Activated CD8-positive, alpha-beta memory T cell treated with anti-CD3 and anti-CD28 coated beads, Interleukin-2, amount 10 ng/mL, durations not matched to agents 7 days and 5 days (primary cell): ENCODE measurements around the gene PFN2. TPM values are rescaled to one million over a fixed set of nuclear protein-coding genes. Genes with fewer than 3 reads are reported as not detected.
"Not testable (repeated sequence)": the region's sequence is repeated elsewhere in the genome, so short reads cannot be mapped to it uniquely, and the experiment has no call there.

Experiments used
- ATAC-seq: fragments of 150-1000 bp; cut with Tn5 transposase; one replicate; pipeline ENCODE4 v1.10.0; 2021; ENCODE audit warnings: moderate library complexity
- CTCF ChIA-PET: fragments of 350-600 bp; sonication (Branson Sonifier 250); formaldehyde crosslinking; loops from one replicate; lab custom pipeline; 2021; ENCODE audit warnings: antibody characterized with exemption; lab: Charles Lee
- DNase-seq: peaks from one replicate; pipeline ENCODE4 v3.0.0-alpha.2; 2020
- H3K27ac Mint-ChIP-seq: one replicate; pipeline ENCODE4 v1.8.0; 2021; ENCODE audit warnings: mild to moderate bottlenecking, mixed read lengths
- H3K27me3 Mint-ChIP-seq: one replicate; pipeline ENCODE4 v1.8.0; 2021; ENCODE audit warnings: mixed read lengths
- H3K36me3 Mint-ChIP-seq: one replicate; pipeline ENCODE4 v1.8.0; 2021; ENCODE audit warnings: mild to moderate bottlenecking, mixed read lengths
- H3K4me1 Mint-ChIP-seq: one replicate; pipeline ENCODE4 v1.8.0; 2021; ENCODE audit warnings: mixed read lengths
- H3K4me3 Mint-ChIP-seq: one replicate; pipeline ENCODE4 v1.8.0; 2021; ENCODE audit warnings: mild to moderate bottlenecking, moderate library complexity, mixed read lengths
- H3K9me3 Mint-ChIP-seq: one replicate; pipeline ENCODE4 v1.8.0; 2022; ENCODE audit warnings: low read depth, mixed read lengths
- total RNA-seq, 2 experiments: library from RNA; stranded (reverse); gene quantifications; one replicate each; pipeline ENCODE4 v1.2.3, GENCODE V29; 2021

PFN2 gene
- total RNA-seq, 2 experiments from 2014 or later: 1.0 to 1.1 TPM

DNA sequence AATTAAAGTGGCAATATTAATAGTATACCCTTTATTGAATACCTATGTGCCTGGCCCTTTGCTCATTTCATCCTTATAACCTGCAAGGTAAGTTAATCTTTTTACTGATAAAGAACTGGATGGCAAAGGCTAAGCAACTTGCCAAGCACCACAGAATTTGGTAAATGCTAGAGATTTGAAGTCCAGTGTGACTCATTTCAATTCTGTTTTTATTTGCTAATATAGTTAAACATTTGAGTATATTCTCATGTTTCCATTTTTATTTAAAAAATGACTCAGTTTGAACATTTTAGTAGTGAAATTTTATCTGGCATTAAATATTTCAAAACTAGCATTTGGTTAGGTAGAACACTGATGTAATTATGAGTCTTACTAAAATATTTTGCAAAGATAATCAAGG lies 11.3 kb downstream of the PFN2 start:
- no peak for ATAC-seq
- Mint-ChIP-seq H3K27me3 (no peaks in the 10 kb centered on the region), H3K4me1 (peaks cover 8% of the 10 kb centered on the region), H3K4me3 (no peak overlapping the region), H3K9me3 (no peaks in the 10 kb centered on the region), H3K27ac (no peak overlapping the region), H3K36me3 (no peaks in the 10 kb centered on the region)
- DNase-seq: no peak
- CTCF ChIA-PET: interaction anchor here (1.0 to 1.7 kb wide), 2 partner anchors 145 to 225 kb away, joined by 3 to 4 read pairs; no protein-coding TSS in a partner anchor

DNA sequence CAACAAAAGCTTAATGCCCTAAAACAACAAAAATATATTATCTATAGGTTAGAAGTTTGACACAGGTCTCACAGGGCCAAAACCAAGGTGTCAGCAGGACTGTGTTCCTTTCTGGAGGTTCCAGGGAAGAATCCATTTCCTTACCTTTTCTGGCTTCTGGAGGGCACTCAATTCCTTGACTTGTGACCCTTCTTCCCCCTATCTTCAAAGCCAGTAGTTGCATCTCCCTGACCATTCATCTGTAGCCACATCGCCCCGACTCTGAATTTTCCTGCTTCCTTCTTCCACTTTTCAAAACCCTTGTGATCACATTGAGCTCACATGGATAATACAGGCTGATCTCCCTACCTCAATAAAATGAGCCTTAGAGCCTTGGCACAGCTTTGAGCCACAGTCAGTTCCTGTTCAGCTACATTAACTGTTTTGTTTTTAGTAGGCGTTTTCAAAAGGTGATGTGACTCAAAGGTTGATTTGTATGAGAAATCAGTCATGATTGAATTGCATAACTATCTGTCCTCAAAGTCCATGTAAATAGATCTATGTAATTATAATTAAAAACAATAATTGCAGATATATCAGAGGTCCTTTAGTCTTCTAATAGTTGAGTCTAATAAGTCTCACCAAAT lies 12.4 kb downstream of the PFN2 start:
- DNase-seq: no peak
- Mint-ChIP-seq H3K4me1 (peaks cover 12% of the 10 kb centered on the region), H3K36me3 (no peaks in the 10 kb centered on the region), H3K27me3 (no peaks in the 10 kb centered on the region), H3K27ac (no peak overlapping the region), H3K9me3 (no peaks in the 10 kb centered on the region), H3K4me3 (no peak overlapping the region)
- ATAC-seq: peak; percentile 47
- CTCF ChIA-PET: interaction anchor here (0.8 to 1.7 kb wide), 4 partner anchors 9 to 226 kb away, joined by 3 to 4 read pairs (median 4); no protein-coding TSS in a partner anchor

DNA sequence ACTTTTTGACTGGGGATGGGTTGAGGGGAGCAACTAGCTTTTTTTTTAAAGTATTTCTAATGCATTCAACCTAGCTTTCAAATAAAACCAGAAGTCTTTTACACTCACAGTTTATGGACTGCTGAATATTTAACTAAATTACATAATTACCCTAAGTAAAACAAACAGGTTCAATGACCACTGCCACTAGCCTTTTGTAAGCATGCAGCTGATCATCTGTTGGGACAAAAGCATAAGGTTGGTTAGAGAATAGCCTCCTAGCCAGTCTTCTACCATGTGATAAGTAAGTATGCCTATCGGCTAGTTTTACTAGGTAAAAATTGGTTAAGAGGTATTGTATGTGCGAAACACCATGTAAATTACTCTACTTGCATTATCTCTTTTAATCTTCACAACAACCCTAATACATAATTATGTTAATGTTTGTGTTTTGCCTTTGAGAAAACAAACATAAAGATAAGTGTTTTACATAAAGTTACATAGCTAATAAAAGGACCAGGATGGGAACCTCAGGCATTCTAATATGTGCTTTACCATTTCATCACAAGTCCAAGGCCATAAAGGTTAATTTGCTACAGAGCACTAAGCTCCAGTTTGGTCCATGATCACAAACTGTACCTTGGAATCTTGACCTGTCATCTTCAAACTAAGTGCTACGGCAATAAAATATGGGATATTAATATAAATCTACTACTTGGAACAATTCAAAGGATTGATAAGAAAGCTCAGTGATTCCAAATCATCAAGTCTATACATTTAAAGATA lies 13.2 kb downstream of the PFN2 start:
- Mint-ChIP-seq H3K27me3 (no peaks in the 10 kb centered on the region), H3K9me3 (no peaks in the 10 kb centered on the region), H3K27ac (no peak overlapping the region), H3K4me3 (no peak overlapping the region), H3K36me3 (no peaks in the 10 kb centered on the region), H3K4me1 (peaks cover 12% of the 10 kb centered on the region)
- CTCF ChIA-PET: interaction anchor here (0.8 to 1.7 kb wide), 4 partner anchors 8 to 227 kb away, joined by 3 to 4 read pairs (median 4); no protein-coding TSS in a partner anchor
- ATAC-seq (no peak), DNase-seq (no peak)

DNA sequence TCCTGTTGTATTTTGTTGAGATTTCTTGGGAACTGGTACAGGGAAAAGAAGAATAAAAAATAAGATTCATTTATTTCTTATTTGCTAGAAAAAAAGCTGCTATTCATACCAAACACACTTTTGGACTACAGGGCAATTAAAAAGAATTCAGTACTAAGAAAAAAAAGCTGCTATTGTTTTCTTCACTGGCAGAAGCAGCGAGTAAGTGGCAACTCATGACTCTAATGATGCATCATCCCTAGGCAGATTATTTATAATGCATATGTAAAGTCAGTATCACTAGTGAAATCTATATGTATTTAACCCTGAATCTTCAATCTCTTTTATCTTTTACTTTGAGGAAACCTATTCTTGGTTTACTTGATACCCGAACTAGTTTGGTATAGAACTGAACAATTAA lies 15.2 kb downstream of the PFN2 start:
- DNase-seq (no peak), ATAC-seq (no peak)
- Mint-ChIP-seq H3K4me3 (no peak overlapping the region), H3K9me3 (no peaks in the 10 kb centered on the region), H3K4me1 (peaks cover 12% of the 10 kb centered on the region), H3K27me3 (no peaks in the 10 kb centered on the region), H3K27ac (no peak overlapping the region), H3K36me3 (peaks cover 5% of the 10 kb centered on the region)
- CTCF ChIA-PET: interaction anchor here (1.3 kb wide), 1 partner anchor 12 kb away, joined by 3 read pairs; no protein-coding TSS in a partner anchor

DNA sequence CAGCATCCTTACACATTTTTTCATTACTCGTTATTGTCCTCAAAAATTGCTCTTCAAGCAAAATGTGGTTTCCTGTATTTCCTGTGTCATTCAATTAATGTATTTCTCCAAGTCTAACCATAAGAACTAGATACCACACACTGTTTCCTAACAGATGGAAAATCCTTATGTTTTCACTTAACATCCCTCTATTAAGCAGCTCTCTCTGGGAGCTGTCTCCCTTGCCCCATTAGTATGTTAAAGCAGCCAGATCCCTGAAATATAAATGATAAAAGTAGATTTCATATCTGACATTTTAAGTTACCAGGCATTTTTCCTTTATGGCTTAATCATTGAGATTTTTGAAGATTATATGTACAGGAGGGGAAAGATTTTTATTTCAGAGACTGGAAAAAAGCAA lies 15.9 kb downstream of the PFN2 start:
- Mint-ChIP-seq H3K4me1 (peaks cover 12% of the 10 kb centered on the region), H3K27me3 (no peaks in the 10 kb centered on the region), H3K36me3 (peaks cover 7% of the 10 kb centered on the region), H3K9me3 (no peaks in the 10 kb centered on the region), H3K4me3 (no peak overlapping the region), H3K27ac (no peak overlapping the region)
- CTCF ChIA-PET: interaction anchor here (1.3 kb wide), 1 partner anchor 12 kb away, joined by 3 read pairs; no protein-coding TSS in a partner anchor
- no peak for ATAC-seq
- no peak for DNase-seq

DNA sequence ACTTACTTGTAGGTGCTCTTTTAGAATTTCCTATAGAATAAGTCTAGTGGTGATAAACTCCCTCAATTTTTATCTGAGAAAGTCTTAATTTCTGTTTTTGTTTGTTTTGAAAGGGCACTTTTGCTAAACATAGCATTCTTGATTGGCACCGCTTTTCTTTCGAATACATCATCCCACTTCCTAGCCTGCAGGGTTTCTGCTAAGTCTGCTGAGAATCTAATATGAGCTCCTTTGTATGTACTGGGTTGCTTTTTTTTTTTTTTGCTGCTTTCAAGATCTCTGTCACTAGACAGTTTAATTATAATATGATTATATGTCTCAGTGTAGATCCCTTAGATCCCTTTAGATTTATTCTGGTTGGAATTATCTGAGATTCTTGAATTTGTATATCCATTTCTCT lies 21.5 kb downstream of the PFN2 start:
- CTCF ChIA-PET: interaction anchor here (0.7 to 1.5 kb wide), 2 partner anchors 9 to 167 kb away, joined by 3 read pairs; no protein-coding TSS in a partner anchor
- H3K9me3 Mint-ChIP-seq: no peaks in the 10 kb centered on the region
- no peak overlapping the region for H3K4me3 Mint-ChIP-seq
- no peak overlapping the region for H3K27ac Mint-ChIP-seq
- no peak for DNase-seq
- H3K4me1 Mint-ChIP-seq: peaks cover under 1% of the 10 kb centered on the region
- H3K27me3 Mint-ChIP-seq: no peaks in the 10 kb centered on the region
- H3K36me3 Mint-ChIP-seq: peaks cover 19% of the 10 kb centered on the region
- ATAC-seq: no peak

DNA sequence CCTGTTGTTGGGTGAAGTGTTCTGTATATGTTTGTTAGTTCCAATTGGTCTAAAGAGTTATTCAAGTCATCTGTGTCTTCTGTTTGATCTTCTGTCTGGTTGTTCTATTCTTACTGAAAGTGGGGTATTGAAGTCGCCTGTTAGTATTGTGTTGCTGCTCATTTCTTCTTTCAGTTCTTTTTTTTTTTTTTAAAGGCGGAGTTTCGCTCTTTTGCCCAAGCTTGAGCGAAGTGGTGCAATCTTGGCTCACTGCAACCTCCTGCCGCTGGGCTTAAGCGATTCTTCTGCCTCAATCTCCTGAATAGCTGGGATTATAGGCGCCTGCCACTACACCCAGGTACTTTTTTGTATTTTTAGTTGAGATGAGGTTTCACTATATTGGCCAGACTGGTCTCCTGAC lies 23.5 kb downstream of the PFN2 start:
- peaks cover 32% of the 10 kb centered on the region for H3K36me3 Mint-ChIP-seq
- no peak overlapping the region for H3K4me3 Mint-ChIP-seq
- H3K9me3 Mint-ChIP-seq: no peaks in the 10 kb centered on the region
- ATAC-seq (no peak), DNase-seq (no peak)
- no peaks in the 10 kb centered on the region for H3K4me1 Mint-ChIP-seq
- H3K27ac Mint-ChIP-seq: no peak overlapping the region
- CTCF ChIA-PET: no interaction called here
- H3K27me3 Mint-ChIP-seq: no peaks in the 10 kb centered on the region

DNA sequence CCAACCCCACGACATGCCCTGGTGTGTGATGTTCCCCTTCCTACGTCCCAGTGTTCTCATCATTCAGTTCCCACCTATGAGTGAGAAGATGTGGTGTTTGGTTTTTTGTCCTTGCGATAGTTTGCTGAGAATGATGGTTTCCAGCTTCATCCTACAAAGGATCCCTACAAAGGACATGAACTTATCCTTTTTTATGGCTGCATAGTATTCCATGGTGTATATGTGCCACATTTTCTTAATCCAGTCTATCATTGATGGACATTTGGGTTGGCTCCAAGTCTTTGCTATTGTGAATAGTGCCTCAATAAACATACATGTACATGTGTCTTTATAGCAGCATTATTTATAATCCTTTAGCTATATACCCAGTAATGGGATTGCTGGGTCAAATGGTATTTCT lies 26.7 kb downstream of the PFN2 start:
- DNase-seq, ATAC-seq, H3K27me3 Mint-ChIP-seq, H3K9me3 Mint-ChIP-seq, H3K4me3 Mint-ChIP-seq, H3K27ac Mint-ChIP-seq, H3K4me1 Mint-ChIP-seq, CTCF ChIA-PET: not testable (repeated sequence)
- H3K36me3 Mint-ChIP-seq: peaks cover 29% of the 10 kb centered on the region

DNA sequence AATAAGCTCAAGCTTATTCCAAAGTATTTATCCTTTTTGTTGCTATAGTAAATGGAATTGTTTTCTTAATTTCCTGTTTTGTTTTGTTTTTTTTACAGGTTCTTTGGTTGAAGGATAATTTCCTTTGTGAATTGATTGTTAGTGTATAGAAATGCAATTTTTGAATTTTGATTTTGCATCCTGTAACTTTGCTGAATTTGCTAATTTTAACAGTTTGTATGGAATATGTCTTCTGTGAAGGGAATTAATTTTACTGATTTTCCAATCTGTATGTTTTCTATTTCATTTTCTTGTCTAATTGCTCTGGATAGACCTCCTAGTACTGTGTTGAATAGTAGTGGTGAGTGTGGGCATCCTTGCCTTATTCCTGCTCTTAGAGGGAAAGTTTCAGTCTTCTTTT lies 28.3 kb downstream of the PFN2 start:
- DNase-seq: no peak
- H3K27ac Mint-ChIP-seq: no peak overlapping the region
- CTCF ChIA-PET: no interaction called here
- H3K27me3 Mint-ChIP-seq: no peaks in the 10 kb centered on the region
- H3K9me3 Mint-ChIP-seq: no peaks in the 10 kb centered on the region
- H3K36me3 Mint-ChIP-seq: peaks cover 29% of the 10 kb centered on the region
- no peak for ATAC-seq
- no peaks in the 10 kb centered on the region for H3K4me1 Mint-ChIP-seq
- H3K4me3 Mint-ChIP-seq: no peak overlapping the region

DNA sequence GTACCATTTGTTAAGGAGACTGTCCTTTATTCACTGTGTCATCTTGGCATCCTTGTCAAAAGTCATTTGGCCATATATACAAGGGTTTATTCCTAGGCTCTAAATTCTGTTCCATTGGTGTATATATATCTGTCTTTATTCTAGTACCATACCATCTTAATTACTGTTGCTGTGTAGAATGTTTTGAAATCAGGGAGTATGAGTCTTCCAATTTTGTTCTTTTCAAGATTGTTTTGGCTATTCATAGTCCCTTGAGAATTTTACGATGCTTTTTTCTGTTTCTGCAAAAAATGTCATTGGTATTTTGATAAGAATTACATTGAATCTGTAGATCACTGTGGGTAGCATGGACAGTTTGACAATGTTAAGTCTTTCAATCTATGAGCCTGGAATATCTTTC lies 28.7 kb downstream of the PFN2 start:
- H3K4me1 Mint-ChIP-seq: peaks cover 1% of the 10 kb centered on the region
- no peaks in the 10 kb centered on the region for H3K27me3 Mint-ChIP-seq
- peaks cover 29% of the 10 kb centered on the region for H3K36me3 Mint-ChIP-seq
- DNase-seq (no peak), ATAC-seq (no peak)
- H3K9me3 Mint-ChIP-seq: no peaks in the 10 kb centered on the region
- CTCF ChIA-PET: no interaction called here
- H3K27ac Mint-ChIP-seq: no peak overlapping the region
- H3K4me3 Mint-ChIP-seq: no peak overlapping the region

DNA sequence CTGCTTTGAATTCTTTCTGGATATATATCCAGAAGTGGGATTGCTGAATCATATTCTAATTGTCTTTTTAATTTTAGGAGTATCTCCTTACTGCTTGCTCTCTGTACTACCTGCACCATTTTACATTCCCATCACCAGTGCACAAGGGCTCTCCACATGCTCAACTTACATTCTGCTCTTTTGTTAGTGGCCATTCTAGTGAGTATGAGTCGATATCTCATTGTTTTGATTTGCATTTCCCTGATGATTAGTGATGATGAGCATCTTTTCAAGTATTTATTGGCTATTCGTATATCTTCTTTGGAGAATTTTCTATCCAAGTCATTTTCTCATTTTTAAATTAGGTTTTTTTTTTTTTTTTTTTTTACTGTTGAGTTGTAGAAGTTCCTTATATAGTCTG lies 29.5 kb downstream of the PFN2 start:
- no peaks in the 10 kb centered on the region for H3K27me3 Mint-ChIP-seq
- no peak overlapping the region for H3K27ac Mint-ChIP-seq
- no peak overlapping the region for H3K4me3 Mint-ChIP-seq
- no peak for DNase-seq
- peaks cover 6% of the 10 kb centered on the region for H3K4me1 Mint-ChIP-seq
- peaks cover 26% of the 10 kb centered on the region for H3K36me3 Mint-ChIP-seq
- ATAC-seq: no peak
- CTCF ChIA-PET: no interaction called here
- H3K9me3 Mint-ChIP-seq: no peaks in the 10 kb centered on the region

DNA sequence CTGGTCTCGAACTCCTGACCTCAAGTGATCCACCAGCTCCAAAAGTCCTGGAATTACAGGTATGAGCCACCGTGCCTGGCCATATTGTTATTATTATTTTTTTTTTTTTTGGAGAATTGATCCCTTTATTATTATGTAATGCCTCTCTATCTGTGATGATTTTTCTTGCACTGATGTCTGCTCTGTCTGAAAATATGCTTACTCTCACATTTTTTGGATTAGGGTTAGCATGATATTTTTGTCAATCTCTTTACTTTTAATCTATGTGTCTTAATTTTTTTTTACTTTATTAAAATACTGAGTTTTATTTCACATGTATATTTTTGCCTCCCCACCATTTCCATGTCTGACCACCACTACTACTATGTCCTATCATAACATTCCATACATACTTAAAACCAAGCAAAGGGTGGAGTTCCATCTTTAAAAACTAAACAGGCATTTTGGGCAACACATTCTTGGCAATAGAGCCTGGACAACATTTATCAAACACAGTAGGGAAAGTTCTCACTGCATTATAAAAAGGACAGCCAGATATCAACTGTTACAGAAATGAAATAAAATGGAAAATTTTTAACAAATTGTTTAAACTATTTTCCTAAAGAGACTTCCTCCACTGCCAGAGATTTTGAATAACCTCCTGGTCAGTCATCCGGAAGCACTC lies 32.2 kb downstream of the PFN2 start:
- H3K9me3 Mint-ChIP-seq, H3K27ac Mint-ChIP-seq, H3K4me3 Mint-ChIP-seq, ATAC-seq, DNase-seq, H3K27me3 Mint-ChIP-seq, CTCF ChIA-PET, H3K4me1 Mint-ChIP-seq: not testable (repeated sequence)
- H3K36me3 Mint-ChIP-seq: peaks cover 17% of the 10 kb centered on the region

DNA sequence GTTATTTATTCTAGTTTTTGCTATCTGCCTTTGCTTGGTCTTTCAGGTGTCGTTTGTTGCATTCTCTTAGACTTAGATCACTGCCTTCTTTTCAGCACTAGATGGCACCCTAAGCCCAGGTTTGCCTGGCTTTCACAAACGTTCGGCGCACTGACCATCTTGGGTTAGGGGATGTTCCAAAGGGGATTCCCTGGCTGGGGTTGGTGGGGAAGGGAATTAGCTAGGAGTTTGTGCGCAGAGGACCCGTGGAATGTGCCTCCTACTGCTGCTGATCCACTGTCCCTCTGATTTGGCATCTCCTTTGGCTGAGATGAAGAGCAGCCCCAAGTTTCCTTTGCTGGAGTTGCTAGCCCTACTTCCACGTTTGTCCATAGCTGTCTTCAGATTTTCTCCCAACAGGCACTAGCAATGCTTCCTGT lies 33.9 kb downstream of the PFN2 start:
- no peaks in the 10 kb centered on the region for H3K27me3 Mint-ChIP-seq
- H3K36me3 Mint-ChIP-seq: peaks cover 9% of the 10 kb centered on the region
- peaks cover 6% of the 10 kb centered on the region for H3K4me1 Mint-ChIP-seq
- H3K9me3 Mint-ChIP-seq: no peaks in the 10 kb centered on the region
- no peak overlapping the region for H3K4me3 Mint-ChIP-seq
- ATAC-seq (peak; percentile 63), DNase-seq (peak; percentile 46)
- H3K27ac Mint-ChIP-seq: no peak overlapping the region
- CTCF ChIA-PET: interaction anchor here (1.0 to 2.4 kb wide), 7 partner anchors 10 to 247 kb away, joined by 3 to 8 read pairs (median 4); no protein-coding TSS in a partner anchor
